ENCODE results near the gene MICAL1. TPM values are rescaled to one million over a fixed set of nuclear protein-coding genes. Genes with fewer than 3 reads are reported as not detected.

The MICAL1 gene
- total and polyA plus RNA-seq, 10 of the 15 experiments (the other 5 are each of a cell fraction or from before 2014, with no cell fraction given), result 0.32 to 71.6 (median 45.3) TPM

GRCh38 chr6:109478222-109478805 is 22.7 kb upstream of the MICAL1 start:
- Histone ChIP-seq H4K20me1 (ENCODE audit: control insufficient read depth, insufficient read depth) (no peaks in the 10 kb centered on the region), H3K27ac (ENCODE audit: control insufficient read depth, insufficient read depth) (peak overlapping the region; percentile 64), H3K4me2 (ENCODE audit: control insufficient read depth, insufficient read depth) (peak overlapping the region; percentile 84; the same call in 1 of the 2 replicates), H2AFZ (ENCODE audit: control insufficient read depth, low read depth, low read length) (no peak overlapping the region), H3K27me3 (replicated peaks in 1 of 2; ENCODE audit: control insufficient read depth in 2 of 2, insufficient read depth in 2 of 2, low read length in 1 of 2) (no peaks in the 10 kb centered on the region), H3K4me3 (peak overlapping the region; percentile 56), H3K9ac (ENCODE audit: control insufficient read depth, insufficient read depth, low read length) (peak overlapping the region; percentile 39), H3K79me2 (ENCODE audit: control insufficient read depth, insufficient read depth, low read length) (peaks cover 77% of the 10 kb centered on the region), H3K9me3 (replicated peaks; ENCODE audit: control insufficient read depth, insufficient read depth, low read length) (no peaks in the 10 kb centered on the region), H3K4me1 (ENCODE audit: control insufficient read depth, insufficient read depth, low read length) (peaks cover 4% of the 10 kb centered on the region), H3K36me3 (ENCODE audit: control insufficient read depth in 2 of 2, insufficient read depth in 2 of 2, low read length in 1 of 2) (peaks cover 0 to 27% of the 10 kb centered on the region in 2 experiments; a peak in 3 of 4 replicates)
- in situ Hi-C loops (cut with MboI) (no loop called here), intact Hi-C loops (cut with micrococcal nuclease; ENCODE audit: unreplicated experiment) (loop anchor here (10.0 kb wide), 1 partner anchor 706 kb away; the partner anchor contains the start of gene CDC40)
- 89% methylated on average over 9 of the region's 9 CpGs for WGBS (ENCODE audit: insufficient coverage, insufficient replicate concordance, low lambda C conversion rate, missing lambda C conversion rate)
- CTCF ChIA-PET, result interaction anchor here (0.8 to 1.4 kb wide), 4 partner anchors 13 to 24 kb away, joined by 3 to 5 read pairs (median 4); no protein-coding TSS in a partner anchor
- no peak for ATAC-seq
- SMC1A ChIA-PET (ENCODE audit: uncharacterized antibody, unreplicated experiment), result interaction anchor here (0.7 to 9.4 kb wide), 11 partner anchors 9 to 1206 kb away, joined by 3 to 148 read pairs (median 4); partner anchors contain the start of genes MICAL1, PPIL6 and SMPD2
- DNase-seq (ENCODE audit: low read depth, low spot score), result no peak
- POLR2A ChIA-PET, result interaction anchor here (0.7 to 9.3 kb wide), 4 partner anchors 9 to 37 kb away, joined by 3 to 132 read pairs (median 6); partner anchors contain the start of gene MICAL1
- RAD21 ChIA-PET (ENCODE audit: unreplicated experiment), result interaction anchor here (0.6 to 5.5 kb wide), 7 partner anchors 9 to 95 kb away, joined by 3 to 97 read pairs (median 7); partner anchors contain the start of genes CD164 and MICAL1
- no peak for FAIRE-seq
- TF ChIP-seq MLLT1 (IDR thresholded peaks at IDR 0.05) (peak; percentile 92), SPI1 (IDR thresholded peaks at IDR 0.05; ENCODE audit: borderline replicate concordance, insufficient read depth, low read depth, low read length) (no peak)
- no TSS peak for BruUV-seq (replicated peaks)

Measured in GM12878 (cell line).